Left lung (tissue), 10 donors: ENCODE data around the gene KRT1. TPM values are rescaled to one million over a fixed set of nuclear protein-coding genes. Genes with fewer than 3 reads are reported as not detected.

Source experiments
- ATAC-seq: fragments of 200-7000 bp; cut with Tn5 transposase; one replicate; pipeline ENCODE4 v1.9.1; 2020; ENCODE audit warnings: moderate library complexity
- DNase-seq, 4 donors: peaks; one replicate each; pipeline ENCODE4 v3.0.0-alpha.2; 2013 to 2020
- H3K27ac ChIP-seq, 2 donors: fragments of 200-600 bp; sonication (generic) in 1 of 2; one replicate each; pipeline versions ENCODE4 v1.5.0 to v1.8.0; 2020 to 2021
- H3K27me3 ChIP-seq, 2 donors: fragments of 200-600 bp; sonication (generic) in 1 of 2; one replicate each; pipeline versions ENCODE4 v1.5.0 to v1.8.0; 2020 to 2021
- H3K36me3 ChIP-seq, 2 donors: fragments of 200-600 bp; sonication (generic) in 1 of 2; one replicate each; pipeline versions ENCODE4 v1.5.0 to v1.8.0; 2020 to 2021
- H3K4me1 ChIP-seq, 2 donors: fragments of 200-600 bp; one replicate each; pipeline ENCODE4 v1.8.0; 2021
- H3K4me3 ChIP-seq, 2 donors: fragments of 200-600 bp; sonication (generic) in 1 of 2; one replicate each; pipeline versions ENCODE4 v1.5.0 to v1.8.0; 2020 to 2021; ENCODE audit warnings: mild to moderate bottlenecking in 1 of 2
- H3K9me3 ChIP-seq, 2 donors: fragments of 200-600 bp; sonication (generic) in 1 of 2; one replicate each; pipeline versions ENCODE4 v1.5.0 to v1.8.0; 2020 to 2021
- intact Hi-C, 2 donors: fragments of 100-400 bp; cut with DNase I; formaldehyde crosslinking; loops; one replicate each; pipeline versions ENCODE4 v1.11.2 to v1.14.2; 2022
- polyA plus RNA-seq, 6 donors: library from polyadenylated mRNA; unstranded; fragments of 120-200 nt; gene quantifications; one replicate each; pipeline ENCODE4 v1.2.1, GENCODE V29; 2013; ENCODE audit not compliant: insufficient read length in 6 of 6
- total RNA-seq, 2 donors: library from RNA; stranded (reverse); fragmentation: NEBNext Ultra II Directional; extraction: Animal tissue kit (Norgen Biotek cat#: 25700); gene quantifications; one replicate each; pipeline ENCODE4 v1.2.1, GENCODE V29; 2021
- TF ChIP-seq, protein P1 (sequence below), 2 donors: fragments of 200-600 bp; sonication (generic) in 1 of 2; IDR thresholded peaks; one replicate each; pipeline versions ENCODE4 v1.5.0 to v1.8.0; 2021; ENCODE audit warnings: antibody characterized with exemption in 2 of 2
- donor health status: DM: no; HTN: yes; CAD: no.
- donor health status: DM: no; HTN: no; CAD: no.

Gene KRT1
- total and polyA plus RNA-seq, 8 donors = 0.33 to 0.95 (median 0.50) TPM; not detected in 1

- no peak overlapping the region for H3K4me3 ChIP-seq
- TF ChIP-seq, protein P1, sequence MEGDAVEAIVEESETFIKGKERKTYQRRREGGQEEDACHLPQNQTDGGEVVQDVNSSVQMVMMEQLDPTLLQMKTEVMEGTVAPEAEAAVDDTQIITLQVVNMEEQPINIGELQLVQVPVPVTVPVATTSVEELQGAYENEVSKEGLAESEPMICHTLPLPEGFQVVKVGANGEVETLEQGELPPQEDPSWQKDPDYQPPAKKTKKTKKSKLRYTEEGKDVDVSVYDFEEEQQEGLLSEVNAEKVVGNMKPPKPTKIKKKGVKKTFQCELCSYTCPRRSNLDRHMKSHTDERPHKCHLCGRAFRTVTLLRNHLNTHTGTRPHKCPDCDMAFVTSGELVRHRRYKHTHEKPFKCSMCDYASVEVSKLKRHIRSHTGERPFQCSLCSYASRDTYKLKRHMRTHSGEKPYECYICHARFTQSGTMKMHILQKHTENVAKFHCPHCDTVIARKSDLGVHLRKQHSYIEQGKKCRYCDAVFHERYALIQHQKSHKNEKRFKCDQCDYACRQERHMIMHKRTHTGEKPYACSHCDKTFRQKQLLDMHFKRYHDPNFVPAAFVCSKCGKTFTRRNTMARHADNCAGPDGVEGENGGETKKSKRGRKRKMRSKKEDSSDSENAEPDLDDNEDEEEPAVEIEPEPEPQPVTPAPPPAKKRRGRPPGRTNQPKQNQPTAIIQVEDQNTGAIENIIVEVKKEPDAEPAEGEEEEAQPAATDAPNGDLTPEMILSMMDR (IDR thresholded peaks at IDR 0.05) = no peak
- no peaks in the 10 kb centered on the region for H3K27me3 ChIP-seq
- H3K4me1 ChIP-seq = no peaks in the 10 kb centered on the region
- H3K36me3 ChIP-seq = no peaks in the 10 kb centered on the region
- ATAC-seq = no peak
- H3K9me3 ChIP-seq = no peaks in the 10 kb centered on the region
- H3K27ac ChIP-seq = no peak overlapping the region
- intact Hi-C loops = no loop called here
- no peak for DNase-seq
Measured at GRCh38 chr12:52636189-52636588, 44.0 kb downstream of the KRT1 start.

DNA sequence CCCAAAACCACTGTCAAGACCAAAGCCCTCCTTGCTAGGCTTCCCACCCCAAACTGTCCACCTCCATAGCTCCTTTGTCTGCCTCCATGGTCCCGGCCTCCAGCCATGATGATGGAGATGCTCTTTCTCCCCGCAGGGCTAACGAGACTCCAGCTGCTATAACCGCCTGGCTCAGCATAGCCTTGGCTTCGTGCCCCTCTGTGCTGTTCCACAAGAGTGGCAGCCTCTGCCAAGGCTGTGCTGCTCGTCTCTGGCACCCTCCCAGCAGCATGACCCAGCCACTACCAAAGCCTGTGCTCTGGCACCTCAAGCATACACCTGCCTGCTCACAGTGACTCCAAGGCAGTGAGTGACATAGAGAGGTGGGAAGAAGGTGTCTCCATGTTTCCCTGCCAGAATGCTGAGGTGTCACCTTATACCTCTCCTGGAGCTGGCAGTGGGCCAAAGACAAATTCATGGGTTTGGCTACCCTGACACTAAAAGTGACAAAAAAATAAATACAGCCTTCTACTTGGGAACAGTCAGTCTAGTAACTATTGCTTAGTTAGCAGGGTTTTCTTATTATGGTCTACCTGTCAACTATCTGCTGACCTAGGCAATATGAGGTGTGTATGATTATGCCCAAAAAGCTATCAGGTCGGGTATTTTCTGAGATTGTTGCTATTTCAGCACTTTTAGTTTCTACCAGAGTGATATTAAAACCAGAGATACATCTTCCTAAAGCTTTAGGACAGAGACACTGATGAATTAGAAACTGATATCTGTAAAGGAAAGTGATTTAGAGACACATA lies 45.7 kb downstream of the KRT1 start:
- DNase-seq = no peak
- TF ChIP-seq, protein P1 (IDR thresholded peaks at IDR 0.05) = no peak
- Histone ChIP-seq H3K27ac (no peak overlapping the region), H3K36me3 (no peaks in the 10 kb centered on the region), H3K4me1 (no peaks in the 10 kb centered on the region), H3K4me3 (no peak overlapping the region), H3K9me3 (no peaks in the 10 kb centered on the region), H3K27me3 (peaks cover 0 to 16% of the 10 kb centered on the region in 2 donors)
- intact Hi-C loops = no loop called here
- no peak for ATAC-seq

DNA sequence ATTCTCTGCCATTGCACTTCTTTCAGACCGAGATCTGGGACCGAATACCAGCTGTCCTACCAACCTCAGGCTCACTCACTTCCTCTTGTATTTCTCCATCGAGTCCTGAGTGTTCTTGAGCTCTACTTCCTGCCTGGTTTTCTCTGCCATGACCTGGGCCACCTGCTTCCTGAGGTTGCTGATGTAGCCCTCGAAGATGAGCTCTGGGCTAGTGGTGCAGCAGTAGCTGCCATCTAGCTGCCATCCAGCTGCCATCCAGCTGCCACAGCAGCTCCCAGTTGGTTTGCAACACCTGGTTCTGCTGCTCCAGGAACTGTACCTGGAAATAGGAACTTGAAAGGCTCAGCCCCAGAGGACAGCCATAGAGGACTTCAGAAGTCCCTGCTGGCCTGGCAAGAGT lies 46.8 kb downstream of the KRT1 start:
- ATAC-seq (no peak), DNase-seq (no peak)
- TF ChIP-seq, protein P1 (IDR thresholded peaks at IDR 0.05) = no peak
- intact Hi-C loops = no loop called here
- Histone ChIP-seq H3K4me3 (no peak overlapping the region), H3K36me3 (no peaks in the 10 kb centered on the region), H3K9me3 (no peaks in the 10 kb centered on the region), H3K27ac (no peak overlapping the region), H3K4me1 (no peaks in the 10 kb centered on the region), H3K27me3 (peaks cover 0 to 25% of the 10 kb centered on the region in 2 donors)

- H3K27me3 ChIP-seq = peaks cover 0 to 25% of the 10 kb centered on the region in 2 donors
- DNase-seq = no peak
- intact Hi-C loops = no loop called here
- ATAC-seq = no peak
- H3K4me3 ChIP-seq = no peak overlapping the region
- TF ChIP-seq, protein P1 (IDR thresholded peaks at IDR 0.05) = no peak
- H3K9me3 ChIP-seq = no peaks in the 10 kb centered on the region
- H3K36me3 ChIP-seq = no peaks in the 10 kb centered on the region
- no peak overlapping the region for H3K27ac ChIP-seq
- H3K4me1 ChIP-seq = no peaks in the 10 kb centered on the region
Measured at GRCh38 chr12:52632656-52633055, 47.6 kb downstream of the KRT1 start.

DNA sequence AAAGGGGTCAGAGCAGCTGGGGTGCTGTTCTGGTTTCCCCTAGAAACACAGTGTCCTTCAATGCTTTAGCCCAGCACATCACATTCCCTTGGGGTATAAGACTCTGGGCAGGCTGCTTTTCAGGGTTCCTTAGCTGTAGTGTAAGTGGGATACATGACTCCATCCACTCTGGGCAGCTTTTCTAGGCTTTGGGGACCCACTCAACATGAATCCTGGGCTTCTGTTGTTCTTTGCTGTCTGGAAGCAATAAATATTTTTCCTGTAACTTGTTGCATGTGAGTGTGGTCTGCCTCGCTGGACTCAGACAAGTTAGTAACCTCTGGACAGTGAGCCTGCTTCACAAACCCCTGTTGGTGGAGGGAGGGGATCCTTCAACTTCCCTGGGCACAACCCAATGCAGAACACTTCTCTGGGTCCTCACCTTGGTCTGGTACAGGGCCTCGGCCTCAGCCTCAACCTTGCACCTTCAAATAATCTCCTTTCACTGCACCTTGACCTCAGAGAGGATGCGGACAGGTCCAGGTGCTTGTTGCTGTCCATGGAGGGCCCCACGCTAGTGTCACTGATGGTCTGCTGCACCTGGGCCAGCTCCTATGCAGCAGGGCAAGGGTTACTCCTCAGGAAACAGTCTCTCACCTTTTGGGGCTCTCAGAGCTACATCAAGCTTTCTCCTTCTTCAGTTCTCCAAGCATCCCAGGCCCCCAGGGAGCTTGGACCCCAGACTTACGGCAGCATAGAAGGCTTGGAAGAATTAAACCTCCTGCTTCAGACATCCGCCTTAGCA lies 48.3 kb downstream of the KRT1 start:
- DNase-seq (no peak), ATAC-seq (no peak)
- H3K27ac ChIP-seq = no peak overlapping the region
- intact Hi-C loops = no loop called here
- H3K36me3 ChIP-seq = no peaks in the 10 kb centered on the region
- no peaks in the 10 kb centered on the region for H3K4me1 ChIP-seq
- no peak overlapping the region for H3K4me3 ChIP-seq
- TF ChIP-seq, protein P1 (IDR thresholded peaks at IDR 0.05) = no peak
- no peaks in the 10 kb centered on the region for H3K9me3 ChIP-seq
- H3K27me3 ChIP-seq = peaks cover 0 to 25% of the 10 kb centered on the region in 2 donors
